ENCODE data around the gene RNASE13.
"Not testable (repeated sequence)": the region's sequence is repeated elsewhere in the genome, so short reads cannot be mapped to it uniquely, and the experiment has no call there.

Gene RNASE13

GRCh38 chr14:21019366-21019765 lies 15.2 kb downstream of the RNASE13 start:
- DNase-seq: no peak

GRCh38 chr14:21018781-21019180 lies 15.8 kb downstream of the RNASE13 start:
- DNase-seq: no peak

GRCh38 chr14:21018286-21018685 lies 16.3 kb downstream of the RNASE13 start:
- DNase-seq: no peak

GRCh38 chr14:21017528-21018245 lies 16.9 kb downstream of the RNASE13 start:
- DNase-seq: no peak

GRCh38 chr14:21016413-21017190 lies 18.0 kb downstream of the RNASE13 start:
- DNase-seq: no peak

GRCh38 chr14:21015312-21015711 lies 19.3 kb downstream of the RNASE13 start:
- no peak for DNase-seq

- DNase-seq: peak; percentile 91
Measured at GRCh38 chr14:21014761-21015190, 19.8 kb downstream of the RNASE13 start.

- DNase-seq: no peak
Measured at GRCh38 chr14:21011136-21011535, 23.5 kb downstream of the RNASE13 start.

- DNase-seq: not testable (repeated sequence)
Measured at GRCh38 chr14:21009721-21010120, 24.9 kb downstream of the RNASE13 start.

- DNase-seq: no peak
Measured at GRCh38 chr14:21003788-21004346, 30.7 kb downstream of the RNASE13 start.

GRCh38 chr14:21001218-21001617 lies 33.4 kb downstream of the RNASE13 start:
- DNase-seq: no peak

GRCh38 chr14:20999591-20999990 lies 35.0 kb downstream of the RNASE13 start:
- no peak for DNase-seq

GRCh38 chr14:20998674-20999366 lies 35.8 kb downstream of the RNASE13 start, which contains the start of gene SLC39A2:
Gene SLC39A2, plus strand, starts transcription at chr14:20999293. Its CDS starts 154 bp downstream, at chr14:20999447.
- DNase-seq: no peak

- DNase-seq: no peak
Measured at GRCh38 chr14:20998139-20998538, 36.5 kb downstream of the RNASE13 start.

GRCh38 chr14:20997564-20997963 lies 37.0 kb downstream of the RNASE13 start:
- DNase-seq: no peak

GRCh38 chr14:20997115-20997514 lies 37.5 kb downstream of the RNASE13 start:
- DNase-seq: no peak

- no peak for DNase-seq
Measured at GRCh38 chr14:20996521-20996920, 38.1 kb downstream of the RNASE13 start.

GRCh38 chr14:20989787-20990600 lies 44.6 kb downstream of the RNASE13 start, which contains the start of gene METTL17:
Gene METTL17, plus strand, starts transcription at chr14:20989980. Its CDS starts 23 bp downstream, at chr14:20990003.
- DNase-seq: peak; percentile 96

GRCh38 chr14:20989471-20989786 lies 45.2 kb downstream of the RNASE13 start:
- no peak for DNase-seq

- DNase-seq: no peak
Measured at GRCh38 chr14:20988717-20989470, 45.7 kb downstream of the RNASE13 start.

- no peak for DNase-seq
Measured at GRCh38 chr14:20986811-20987210, 47.8 kb downstream of the RNASE13 start.
